GM19455 (cell line): ENCODE results near the gene ETS1.
A peak's percentile ranks its signal among the peaks of the same experiment; 100 is the strongest.

ENCODE experiments used
- ATAC-seq: cut with Tn5 transposase; IDR thresholded peaks from one replicate; pipeline ENCODE4 v1.9.1; 2021; ENCODE audit not compliant: unreplicated experiment

Gene ETS1

GRCh38 chr11:128572965-128573364 lies 14.4 kb downstream of the ETS1 start:
- ATAC-seq, result no peak

- ATAC-seq, result no peak
These were observed 16.7 kb downstream of the ETS1 start for GRCh38 chr11:128570632-128571031.

- ATAC-seq, result no peak
These were observed 18.1 kb downstream of the ETS1 start for GRCh38 chr11:128569291-128569690.

GRCh38 chr11:128568166-128568778 lies 19.1 kb downstream of the ETS1 start:
- no peak for ATAC-seq

GRCh38 chr11:128567130-128567529 lies 20.2 kb downstream of the ETS1 start:
- no peak for ATAC-seq

- no peak for ATAC-seq
These were observed 21.5 kb downstream of the ETS1 start for GRCh38 chr11:128565881-128566280.

GRCh38 chr11:128564642-128565245 lies 22.6 kb downstream of the ETS1 start:
- ATAC-seq, result no peak

GRCh38 chr11:128563942-128564641 lies 23.3 kb downstream of the ETS1 start:
- no peak for ATAC-seq

- ATAC-seq, result no peak
These were observed 24.1 kb downstream of the ETS1 start for GRCh38 chr11:128563308-128563707.

- no peak for ATAC-seq
These were observed 27.8 kb downstream of the ETS1 start for GRCh38 chr11:128559496-128560103.

GRCh38 chr11:128555606-128556005 lies 31.8 kb downstream of the ETS1 start:
- ATAC-seq, result no peak

- ATAC-seq, result no peak
These were observed 33.5 kb downstream of the ETS1 start for GRCh38 chr11:128553662-128554362.

GRCh38 chr11:128552783-128553661 lies 34.3 kb downstream of the ETS1 start:
- ATAC-seq, result peak; percentile 54

GRCh38 chr11:128551611-128552335 lies 35.6 kb downstream of the ETS1 start:
- ATAC-seq, result peak; percentile 62

GRCh38 chr11:128551058-128551457 lies 36.3 kb downstream of the ETS1 start:
- ATAC-seq, result no peak

GRCh38 chr11:128550261-128550821 lies 37.0 kb downstream of the ETS1 start:
- ATAC-seq, result no peak

GRCh38 chr11:128549256-128549944 lies 38.0 kb downstream of the ETS1 start:
- ATAC-seq, result no peak

GRCh38 chr11:128548649-128549255 lies 38.6 kb downstream of the ETS1 start:
- ATAC-seq, result no peak
